Tibial artery (tissue), 4 donors: ENCODE data around the gene GCC2.

Experiments
- DNase-seq, 2 donors: peaks; one replicate each; pipeline ENCODE4 v3.0.0-alpha.2; 2019
- H3K27ac ChIP-seq, 2 donors: fragments of 200-600 bp; sonication (generic) in 1 of 2; 1 replicate in 1 of 2; 2 replicates in 1 of 2; pipeline ENCODE4 v1.5.1; 2018 to 2019; ENCODE audit warnings: mild to moderate bottlenecking in 1 of 2
- H3K27me3 ChIP-seq, 2 donors: fragments of 200-600 bp; sonication (generic) in 1 of 2; one replicate each; pipeline versions ENCODE4 v1.5.1 to v1.6.0; 2016 to 2019
- H3K36me3 ChIP-seq, 3 donors: fragments of 200-600 bp; sonication (generic) in 2 of 3; one replicate each; pipeline ENCODE4 v1.5.1; 2016 to 2019; ENCODE audit warnings: mild to moderate bottlenecking in 2 of 3
- H3K4me1 ChIP-seq, 4 donors: fragments of 200-600 bp; sonication (generic) in 2 of 4; 1 replicate in 3 of 4; 2 replicates in 1 of 4; pipeline ENCODE4 v1.5.1; 2016 to 2019
- H3K4me3 ChIP-seq, 2 donors: fragments of 200-600 bp; sonication (generic) in 1 of 2; 1 replicate in 1 of 2; 2 replicates in 1 of 2; pipeline ENCODE4 v1.5.1; 2018 to 2019; ENCODE audit warnings: mild to moderate bottlenecking in 2 of 2
- H3K9me3 ChIP-seq, 3 donors: fragments of 200-600 bp; sonication (generic) in 1 of 3; one replicate each; pipeline ENCODE4 v1.5.1; 2016 to 2019
- intact Hi-C: fragments of 100-400 bp; cut with DNase I; formaldehyde crosslinking; loops from one replicate; pipeline ENCODE4 v1.15.0; 2023; ENCODE audit warnings: low total_unique reads
- TF ChIP-seq, protein P1 (sequence below), 2 experiments: fragments of 200-600 bp in 1 of 2; fragments of 450-650 bp in 1 of 2; IDR thresholded peaks; one replicate each; pipeline ENCODE4 v1.5.1; 2017 to 2019; ENCODE audit warnings: antibody characterized with exemption in 2 of 2, mild to moderate bottlenecking in 1 of 2, moderate library complexity in 1 of 2

Gene GCC2

DNA sequence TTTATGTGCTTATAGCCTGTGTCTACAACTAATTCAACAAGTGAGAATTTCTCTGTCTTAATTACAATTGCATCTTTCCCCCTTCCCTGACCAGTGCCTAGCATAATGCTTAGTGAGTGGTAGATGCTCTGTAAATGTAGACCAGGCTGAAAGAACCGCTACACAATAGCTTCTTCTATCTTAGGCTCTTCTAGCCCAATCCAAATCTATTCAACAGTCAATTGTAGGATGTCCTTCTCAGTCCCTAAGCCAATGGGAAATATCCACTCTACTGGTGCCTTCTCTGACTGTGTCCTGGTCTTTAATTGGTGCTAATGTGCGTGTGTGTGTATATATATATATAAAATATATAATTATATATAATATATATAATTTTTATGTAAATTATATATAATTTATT is 34.1 kb upstream of the GCC2 start:
- no peaks in the 10 kb centered on the region for H3K9me3 ChIP-seq
- H3K36me3 ChIP-seq, result no peaks in the 10 kb centered on the region
- TF ChIP-seq, protein P1, sequence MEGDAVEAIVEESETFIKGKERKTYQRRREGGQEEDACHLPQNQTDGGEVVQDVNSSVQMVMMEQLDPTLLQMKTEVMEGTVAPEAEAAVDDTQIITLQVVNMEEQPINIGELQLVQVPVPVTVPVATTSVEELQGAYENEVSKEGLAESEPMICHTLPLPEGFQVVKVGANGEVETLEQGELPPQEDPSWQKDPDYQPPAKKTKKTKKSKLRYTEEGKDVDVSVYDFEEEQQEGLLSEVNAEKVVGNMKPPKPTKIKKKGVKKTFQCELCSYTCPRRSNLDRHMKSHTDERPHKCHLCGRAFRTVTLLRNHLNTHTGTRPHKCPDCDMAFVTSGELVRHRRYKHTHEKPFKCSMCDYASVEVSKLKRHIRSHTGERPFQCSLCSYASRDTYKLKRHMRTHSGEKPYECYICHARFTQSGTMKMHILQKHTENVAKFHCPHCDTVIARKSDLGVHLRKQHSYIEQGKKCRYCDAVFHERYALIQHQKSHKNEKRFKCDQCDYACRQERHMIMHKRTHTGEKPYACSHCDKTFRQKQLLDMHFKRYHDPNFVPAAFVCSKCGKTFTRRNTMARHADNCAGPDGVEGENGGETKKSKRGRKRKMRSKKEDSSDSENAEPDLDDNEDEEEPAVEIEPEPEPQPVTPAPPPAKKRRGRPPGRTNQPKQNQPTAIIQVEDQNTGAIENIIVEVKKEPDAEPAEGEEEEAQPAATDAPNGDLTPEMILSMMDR (IDR thresholded peaks at IDR 0.05), result no peak
- intact Hi-C loops, result no loop called here
- H3K4me1 ChIP-seq, result no peaks in the 10 kb centered on the region
- H3K27me3 ChIP-seq, result no peaks in the 10 kb centered on the region
- no peak for DNase-seq
- H3K4me3 ChIP-seq, result no peak overlapping the region
- H3K27ac ChIP-seq, result no peak overlapping the region

DNA sequence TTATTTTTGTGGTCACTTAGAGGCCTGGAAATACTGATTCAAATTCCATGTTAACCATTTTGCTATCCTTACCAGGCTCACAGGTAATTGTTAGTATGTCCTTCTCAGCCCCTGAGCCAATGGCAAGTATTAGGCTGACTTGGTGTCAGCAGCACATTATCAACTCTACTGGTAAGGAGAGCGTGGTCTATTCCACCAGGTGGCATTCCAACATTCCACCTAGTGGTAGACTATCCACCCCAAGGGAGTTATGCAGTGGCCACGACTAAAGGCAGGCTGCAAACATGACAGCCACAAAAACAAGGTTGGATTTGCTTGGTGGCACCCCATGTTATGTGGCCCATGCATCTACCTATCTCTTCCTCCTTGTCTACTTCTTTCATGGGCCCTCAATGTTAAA is 31.8 kb upstream of the GCC2 start:
- no peaks in the 10 kb centered on the region for H3K27me3 ChIP-seq
- intact Hi-C loops, result no loop called here
- H3K4me1 ChIP-seq, result no peaks in the 10 kb centered on the region
- no peak overlapping the region for H3K4me3 ChIP-seq
- H3K9me3 ChIP-seq, result no peaks in the 10 kb centered on the region
- H3K36me3 ChIP-seq, result no peaks in the 10 kb centered on the region
- TF ChIP-seq, protein P1 (IDR thresholded peaks at IDR 0.05), result no peak
- no peak overlapping the region for H3K27ac ChIP-seq
- no peak for DNase-seq

DNA sequence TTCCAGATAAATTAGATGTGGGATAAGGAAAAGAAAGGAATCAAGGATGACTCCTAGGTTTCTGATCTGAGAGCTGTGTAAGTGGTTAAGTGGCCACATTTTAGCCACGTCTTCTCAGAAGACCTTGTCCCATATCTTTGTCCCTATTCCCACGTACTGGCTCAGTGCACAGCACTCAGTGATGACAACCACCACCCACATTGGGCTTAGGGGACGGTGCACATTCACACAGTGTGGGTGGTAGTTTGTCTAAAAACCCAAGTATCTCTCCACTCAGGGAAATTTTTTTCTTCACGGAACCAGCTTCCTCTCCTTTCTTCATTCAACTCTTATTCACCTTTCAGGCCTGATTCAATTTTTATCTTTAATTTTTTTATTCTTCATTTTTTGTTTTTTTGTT is 30.6 kb upstream of the GCC2 start:
- TF ChIP-seq, protein P1 (IDR thresholded peaks at IDR 0.05), result no peak
- DNase-seq, result no peak
- Histone ChIP-seq H3K36me3 (no peaks in the 10 kb centered on the region), H3K4me3 (no peak overlapping the region), H3K9me3 (no peaks in the 10 kb centered on the region), H3K27me3 (no peaks in the 10 kb centered on the region), H3K4me1 (no peaks in the 10 kb centered on the region), H3K27ac (no peak overlapping the region)
- intact Hi-C loops, result no loop called here

DNA sequence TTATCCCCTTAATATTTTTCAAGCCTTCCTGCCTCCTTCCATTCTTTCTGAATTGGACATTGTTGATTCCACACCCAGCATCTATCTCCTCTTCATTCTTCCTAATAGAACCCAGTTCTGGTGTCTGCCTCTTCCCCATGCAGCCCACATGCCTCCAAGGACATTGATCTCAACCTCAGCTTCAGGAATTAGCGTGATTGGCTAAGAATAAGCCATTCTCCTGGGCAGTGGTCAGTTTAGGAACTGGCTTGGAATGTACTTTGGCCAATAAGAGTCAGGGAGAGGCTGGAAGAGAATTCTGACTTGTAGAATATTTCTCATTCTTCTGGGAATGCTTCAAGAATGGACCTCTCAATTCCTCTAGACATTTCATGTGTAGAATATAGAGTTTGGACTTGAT is 25.9 kb upstream of the GCC2 start:
- TF ChIP-seq, protein P1 (IDR thresholded peaks at IDR 0.05), result no peak
- no peaks in the 10 kb centered on the region for H3K36me3 ChIP-seq
- no peak overlapping the region for H3K27ac ChIP-seq
- H3K9me3 ChIP-seq, result no peaks in the 10 kb centered on the region
- no peak for DNase-seq
- H3K4me3 ChIP-seq, result no peak overlapping the region
- H3K4me1 ChIP-seq, result no peaks in the 10 kb centered on the region
- intact Hi-C loops, result no loop called here
- no peaks in the 10 kb centered on the region for H3K27me3 ChIP-seq

DNA sequence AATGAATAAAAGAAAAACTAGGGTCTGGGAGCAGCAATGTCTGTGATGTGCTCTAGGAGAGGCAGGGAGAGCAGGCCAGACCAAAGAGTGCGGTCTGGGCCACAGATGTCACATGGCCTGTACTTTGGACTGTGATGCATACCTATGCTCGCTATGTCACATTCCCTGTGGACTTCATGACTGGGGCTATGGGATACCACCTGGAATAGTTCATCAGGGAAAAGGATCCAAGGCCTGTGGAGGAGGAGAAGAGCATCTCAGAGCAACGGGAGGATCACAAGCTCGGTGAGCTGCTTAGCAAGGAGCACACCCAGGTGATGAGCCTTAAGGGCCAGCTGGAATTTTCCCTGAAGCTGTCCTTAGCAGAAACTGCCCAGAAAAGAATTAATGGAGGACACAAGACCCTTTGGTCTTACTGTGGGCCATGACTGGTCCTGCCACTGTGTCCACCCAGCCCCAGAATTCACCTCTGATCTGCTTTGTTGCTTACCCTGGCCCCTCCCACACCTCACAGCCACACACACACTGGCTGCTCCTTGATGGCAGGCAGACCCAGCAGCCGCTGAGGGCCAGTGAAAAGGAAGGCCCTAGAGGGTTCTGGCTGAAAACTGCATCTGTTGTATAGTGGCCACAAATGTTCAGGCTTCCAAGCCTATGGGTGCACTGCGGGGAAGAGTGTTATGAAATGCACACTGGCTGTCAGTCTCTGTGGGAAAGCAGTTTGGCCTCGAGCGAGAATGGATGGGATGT is 25.3 kb upstream of the GCC2 start:
- no peak for DNase-seq
- TF ChIP-seq, protein P1 (IDR thresholded peaks at IDR 0.05), result no peak
- H3K36me3 ChIP-seq, result no peaks in the 10 kb centered on the region
- H3K27me3 ChIP-seq, result no peaks in the 10 kb centered on the region
- no peak overlapping the region for H3K27ac ChIP-seq
- no peak overlapping the region for H3K4me3 ChIP-seq
- intact Hi-C loops, result no loop called here
- no peaks in the 10 kb centered on the region for H3K9me3 ChIP-seq
- H3K4me1 ChIP-seq, result no peaks in the 10 kb centered on the region
